ENCODE measurements around the gene GAS6. TPM values are rescaled to one million over a fixed set of nuclear protein-coding genes. Genes with fewer than 3 reads are reported as not detected.
"Not testable (repeated sequence)": the region's sequence is repeated elsewhere in the genome, so short reads cannot be mapped to it uniquely, and the experiment has no call there.

GAS6 gene
- total RNA-seq, 1 donor from 2014 or later = 197 TPM

- Histone ChIP-seq H3K9me3 (no peaks in the 10 kb centered on the region), H3K4me3 (no peak overlapping the region), H3K27ac (no peak overlapping the region), H3K36me3 (no peaks in the 10 kb centered on the region), H3K4me1 (peaks cover 10% of the 10 kb centered on the region), H3K27me3 (no peaks in the 10 kb centered on the region)
- ATAC-seq (no peak), DNase-seq (peak; percentile 52)
- intact Hi-C loops (cut with DNase I) = no loop called here
- TF ChIP-seq CTCF (IDR thresholded peaks at IDR 0.05) = no peak
Measured at GRCh38 chr13:113801289-113801961, 62.5 kb downstream of the GAS6 start.

- Histone ChIP-seq H3K27ac (no peak overlapping the region), H3K4me3 (no peak overlapping the region), H3K27me3 (no peaks in the 10 kb centered on the region), H3K36me3 (no peaks in the 10 kb centered on the region), H3K9me3 (no peaks in the 10 kb centered on the region), H3K4me1 (peaks cover 10% of the 10 kb centered on the region)
- intact Hi-C loops (cut with DNase I) = no loop called here
- ATAC-seq (no peak), DNase-seq (peak; percentile 56)
- no peak for TF ChIP-seq CTCF (IDR thresholded peaks at IDR 0.05)
Measured at GRCh38 chr13:113800576-113800926, 63.3 kb downstream of the GAS6 start.

- no peak for TF ChIP-seq CTCF (IDR thresholded peaks at IDR 0.05)
- no peaks in the 10 kb centered on the region for H3K36me3 ChIP-seq
- H3K4me3 ChIP-seq = no peak overlapping the region
- peaks cover 10% of the 10 kb centered on the region for H3K4me1 ChIP-seq
- no peaks in the 10 kb centered on the region for H3K9me3 ChIP-seq
- H3K27ac ChIP-seq = no peak overlapping the region
- no peaks in the 10 kb centered on the region for H3K27me3 ChIP-seq
- intact Hi-C loops (cut with DNase I) = no loop called here
- no peak for ATAC-seq
- DNase-seq = no peak
Measured at GRCh38 chr13:113798200-113798811, 65.6 kb downstream of the GAS6 start.

GRCh38 chr13:113796964-113797676 lies 66.8 kb downstream of the GAS6 start:
- no peak overlapping the region for H3K27ac ChIP-seq
- intact Hi-C loops (cut with DNase I) = no loop called here
- no peaks in the 10 kb centered on the region for H3K9me3 ChIP-seq
- H3K36me3 ChIP-seq = no peaks in the 10 kb centered on the region
- no peak for TF ChIP-seq CTCF (IDR thresholded peaks at IDR 0.05)
- DNase-seq (peak; percentile 65), ATAC-seq (no peak)
- H3K4me1 ChIP-seq = peaks cover 3% of the 10 kb centered on the region
- no peaks in the 10 kb centered on the region for H3K27me3 ChIP-seq
- no peak overlapping the region for H3K4me3 ChIP-seq

GRCh38 chr13:113796211-113796963 lies 67.5 kb downstream of the GAS6 start:
- Histone ChIP-seq H3K36me3 (no peaks in the 10 kb centered on the region), H3K27me3 (no peaks in the 10 kb centered on the region), H3K4me1 (no peaks in the 10 kb centered on the region), H3K4me3 (no peak overlapping the region), H3K9me3 (no peaks in the 10 kb centered on the region), H3K27ac (no peak overlapping the region)
- ATAC-seq = no peak
- peak; percentile 43 for DNase-seq
- no peak for TF ChIP-seq CTCF (IDR thresholded peaks at IDR 0.05)
- intact Hi-C loops (cut with DNase I) = no loop called here

- DNase-seq = peak; percentile 6
- not testable (repeated sequence) for H3K4me3 ChIP-seq, ATAC-seq
Measured at GRCh38 chr13:113795362-113795761, 68.5 kb downstream of the GAS6 start.

More at GRCh38 chr13:113795362-113795761, 68.5 kb downstream of the GAS6 start:
- H3K9me3 ChIP-seq; H3K36me3 ChIP-seq; H3K27me3 ChIP-seq; intact Hi-C loops (cut with DNase I); H3K27ac ChIP-seq; H3K4me1 ChIP-seq: not testable (repeated sequence)

All from upper lobe of right lung (tissue), 1 donor.